Natural killer cell treated with Interleukin-12 subunit alpha and Interleukin-12 subunit beta and Interleukin-15 and Interleukin-18, amount 100 ng/mL, for 72 hours (primary cell): Measurements from ENCODE around the gene PANK3. TPM values are rescaled to one million over a fixed set of nuclear protein-coding genes. Genes with fewer than 3 reads are reported as not detected.

Experiments used
- ATAC-seq, 2 donors: fragments of 150-1000 bp; cut with Tn5 transposase in 1 of 2; sonication (Bioruptor Pico), chemical (Tn5 transposase) in 1 of 2; 2 replicates each; pipeline ENCODE4 v1.10.0; 2021
- DNase-seq: peaks from one replicate; pipeline ENCODE4 v3.0.0; 2022; ENCODE audit warnings: low spot score
- H3K27ac Mint-ChIP-seq, 2 donors: 1 replicate in 1 of 2; 2 replicates in 1 of 2; pipeline ENCODE4 v1.8.0; 2022; ENCODE audit warnings: mixed read lengths in 2 of 2, mild to moderate bottlenecking in 1 of 2, moderate library complexity in 1 of 2
- H3K27me3 Mint-ChIP-seq, 2 donors: 1 replicate in 1 of 2; 2 replicates in 1 of 2; pipeline ENCODE4 v1.8.0; 2022; ENCODE audit warnings: mixed read lengths in 2 of 2
- H3K36me3 Mint-ChIP-seq: one replicate; pipeline ENCODE4 v1.8.0; 2022; ENCODE audit warnings: mixed read lengths
- H3K4me1 Mint-ChIP-seq, 2 donors: 1 replicate in 1 of 2; 2 replicates in 1 of 2; pipeline ENCODE4 v1.8.0; 2022; ENCODE audit warnings: low read depth in 2 of 2, mixed read lengths in 2 of 2, mild to moderate bottlenecking in 1 of 2
- H3K4me3 Mint-ChIP-seq: one replicate; pipeline ENCODE4 v1.8.0; 2022; ENCODE audit warnings: mixed read lengths
- H3K9me3 Mint-ChIP-seq: 2 replicates; pipeline ENCODE4 v1.8.0; 2022; ENCODE audit warnings: mixed read lengths
- total RNA-seq, 2 donors: library from RNA; stranded (reverse); gene quantifications; one replicate each; pipeline ENCODE4 v1.2.3, GENCODE V29; 2022

The PANK3 gene
- total RNA-seq, 2 donors from 2014 or later, result 71.1 to 75.2 TPM

DNA sequence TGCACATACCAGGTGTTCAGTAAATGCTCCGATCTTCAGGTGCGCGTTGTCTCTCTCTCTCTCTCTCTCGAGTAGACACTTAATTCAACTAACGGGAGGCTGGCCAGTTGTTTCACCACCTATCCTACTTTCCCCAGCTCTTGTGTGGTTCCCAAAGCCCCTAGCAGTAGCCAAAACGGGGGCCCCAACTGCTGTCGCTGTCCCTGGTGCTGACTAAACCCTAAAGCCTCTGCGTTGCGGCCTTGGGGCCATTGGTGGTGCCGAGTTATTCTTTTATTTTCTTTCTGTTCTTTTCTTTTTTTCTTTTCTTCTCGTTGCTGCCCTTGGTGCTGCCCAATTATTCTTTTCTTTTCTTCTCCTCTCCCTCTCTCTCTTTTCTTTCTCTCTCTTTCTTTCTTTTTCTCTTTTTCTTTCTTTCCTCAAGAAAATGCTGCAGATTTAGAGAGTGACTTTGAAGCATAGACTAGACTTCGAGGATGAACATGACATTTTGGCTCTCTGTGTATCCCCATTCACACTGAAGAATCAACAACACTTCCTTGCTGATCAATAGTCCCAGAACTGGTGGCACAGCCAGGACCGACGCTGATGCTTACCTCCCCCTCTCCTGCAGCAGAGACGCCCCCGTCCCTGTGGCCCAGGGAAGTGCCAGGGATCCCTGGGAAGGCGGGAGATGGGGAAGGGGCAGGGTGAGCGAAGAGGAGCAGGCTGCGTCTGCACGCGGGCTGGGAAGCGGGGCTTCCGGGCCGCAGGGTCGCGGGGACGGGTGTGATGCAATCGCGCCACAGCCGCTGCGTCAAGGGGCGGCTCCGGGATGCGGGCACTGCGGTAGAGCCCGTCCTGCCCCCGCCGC lies 50.4 kb downstream of the PANK3 start, which contains the start of gene FBLL1:
Gene FBLL1 (plus strand): TSS at position 785 of the 853 bp plus-strand sequence. CDS start 200 bp downstream, outside the sequence.
- peaks cover 6 to 10% of the 10 kb centered on the region in 2 donors for H3K4me1 Mint-ChIP-seq
- no peak for DNase-seq
- peaks cover 6% of the 10 kb centered on the region for H3K36me3 Mint-ChIP-seq
- H3K9me3 Mint-ChIP-seq, result peaks cover 4% of the 10 kb centered on the region
- no peak within 1 kb of the TSS for H3K27ac Mint-ChIP-seq
- peak in 1 of 2 donors; percentile 31 for ATAC-seq
- peaks cover 20 to 26% of the 10 kb centered on the region in 2 donors for H3K27me3 Mint-ChIP-seq
- peak within 1 kb of the TSS; percentile 68 for H3K4me3 Mint-ChIP-seq

DNA sequence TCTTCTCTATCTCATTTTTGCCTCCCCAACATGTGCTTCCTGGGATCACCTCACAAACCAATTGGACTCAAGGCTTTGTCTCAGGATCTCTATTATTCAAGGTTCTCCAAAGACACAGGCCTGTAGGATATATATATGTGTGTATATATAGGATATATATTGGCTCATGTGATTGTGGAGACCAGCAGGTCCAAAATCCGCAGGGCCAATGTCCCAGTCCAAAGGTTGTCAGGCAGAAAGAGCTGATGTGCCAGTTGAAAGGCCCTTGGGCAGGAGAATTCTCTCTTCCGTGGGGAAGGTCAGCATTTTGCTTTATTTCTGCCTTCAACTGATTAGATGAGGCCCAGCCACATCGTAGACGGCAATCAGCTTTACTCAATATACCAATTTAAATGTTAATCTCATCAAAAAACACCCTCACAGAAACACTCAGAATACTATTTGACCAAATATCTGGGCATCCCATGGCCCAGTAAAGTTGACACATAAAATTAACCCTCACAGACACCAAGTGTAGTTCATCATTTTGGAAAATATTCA lies 51.3 kb downstream of the PANK3 start:
- Mint-ChIP-seq H3K4me3 (no peak overlapping the region), H3K4me1 (peaks cover 6 to 10% of the 10 kb centered on the region in 2 donors)

DNA sequence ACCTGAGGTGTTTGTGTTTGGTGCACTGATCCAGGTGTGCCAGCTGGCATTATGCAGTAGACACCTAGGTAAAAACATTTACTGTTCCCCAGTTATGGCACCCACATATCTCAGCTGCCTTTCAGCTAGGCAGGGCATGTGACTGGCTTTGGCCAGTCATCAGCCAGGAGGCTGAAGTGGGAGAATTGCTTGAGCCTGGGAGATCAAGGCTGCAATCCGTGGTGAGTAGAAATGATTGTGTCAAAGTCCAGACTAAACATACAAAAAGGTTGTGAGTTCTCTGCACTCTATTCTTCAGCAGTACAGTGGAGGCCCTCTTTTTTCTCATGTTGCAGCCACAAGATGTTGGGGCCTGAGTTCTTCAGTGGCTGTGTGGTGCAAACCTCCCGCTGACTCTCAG lies 53.3 kb downstream of the PANK3 start:
- ATAC-seq, result no peak
- peaks cover 6% of the 10 kb centered on the region for H3K36me3 Mint-ChIP-seq
- peaks cover 6 to 10% of the 10 kb centered on the region in 2 donors for H3K4me1 Mint-ChIP-seq
- peaks cover 16 to 25% of the 10 kb centered on the region in 2 donors for H3K27me3 Mint-ChIP-seq
- no peak overlapping the region for H3K4me3 Mint-ChIP-seq
- H3K9me3 Mint-ChIP-seq, result peaks cover 4% of the 10 kb centered on the region
- no peak overlapping the region for H3K27ac Mint-ChIP-seq
- DNase-seq, result no peak

More for the DNA sequence above, 51.3 kb downstream of the PANK3 start:
- no peak for DNase-seq
- Mint-ChIP-seq H3K27ac (no peak overlapping the region), H3K9me3 (peaks cover 4% of the 10 kb centered on the region), H3K36me3 (peaks cover 6% of the 10 kb centered on the region), H3K27me3 (peaks cover 19 to 26% of the 10 kb centered on the region in 2 donors)
- ATAC-seq, result no peak

DNA sequence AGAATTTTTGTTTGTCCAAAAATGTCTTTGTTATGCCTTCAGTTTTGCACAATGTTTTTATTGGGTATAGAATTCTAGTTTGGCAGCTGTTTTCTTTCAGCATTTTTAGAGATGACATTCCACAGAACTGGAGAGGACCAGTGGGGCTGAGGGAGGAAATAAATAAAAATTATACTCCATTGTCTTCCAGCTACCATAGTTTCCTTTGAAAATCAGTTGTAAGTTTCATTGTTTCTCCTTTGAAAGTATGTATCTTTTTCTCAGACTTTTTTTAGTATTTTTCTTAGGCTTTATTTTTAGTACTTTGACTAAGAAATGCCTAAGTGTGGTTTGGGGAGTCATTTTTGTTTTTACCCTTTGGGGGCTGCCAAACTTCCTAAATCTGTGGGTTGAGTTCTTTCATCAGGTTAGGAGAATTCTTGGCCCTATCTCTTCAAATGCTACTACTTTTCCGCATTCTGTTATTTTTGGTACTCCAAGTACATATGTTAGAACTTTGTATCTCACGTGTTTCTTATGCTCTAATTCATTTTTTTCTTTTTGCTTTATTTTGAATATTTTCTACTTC lies 65.2 kb downstream of the PANK3 start:
- H3K4me1 Mint-ChIP-seq, result no peaks in the 10 kb centered on the region
- DNase-seq (no peak), ATAC-seq (no peak)
- no peaks in the 10 kb centered on the region for H3K27me3 Mint-ChIP-seq
- no peak overlapping the region for H3K27ac Mint-ChIP-seq
- H3K4me3 Mint-ChIP-seq, result no peak overlapping the region
- peaks cover 72% of the 10 kb centered on the region for H3K36me3 Mint-ChIP-seq
- no peaks in the 10 kb centered on the region for H3K9me3 Mint-ChIP-seq

DNA sequence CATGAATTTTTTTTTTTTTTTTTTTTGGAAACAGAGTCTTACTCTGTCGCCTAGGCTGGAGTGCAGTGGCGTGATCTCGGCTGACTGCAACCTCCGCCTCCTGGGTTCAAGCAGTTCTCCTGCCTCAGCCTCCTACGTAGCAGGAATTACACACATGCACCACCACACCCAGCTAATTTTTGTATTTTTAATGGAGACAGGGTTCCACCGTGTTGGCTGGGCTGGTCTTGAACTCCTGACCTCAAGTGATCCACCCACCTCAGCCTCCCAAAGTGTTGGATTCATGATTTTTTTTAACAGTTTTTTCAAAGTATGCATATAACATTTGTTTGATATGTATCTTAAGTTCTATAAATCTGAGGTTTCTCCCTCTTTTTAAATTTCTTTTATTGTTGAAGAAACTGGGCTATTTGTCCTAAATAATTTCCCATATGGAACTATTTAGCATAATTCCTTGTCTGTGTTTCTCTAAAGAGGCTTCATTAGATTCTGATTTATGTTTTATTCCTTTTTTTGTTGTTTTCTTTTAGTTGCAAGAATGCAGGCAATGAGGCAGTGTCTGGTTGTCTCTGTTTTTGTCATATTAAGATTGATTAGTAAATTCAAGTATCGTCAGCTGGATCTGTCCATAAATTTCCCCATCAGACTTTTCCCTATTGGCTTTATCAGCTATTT lies 76.5 kb downstream of the PANK3 start:
- Mint-ChIP-seq H3K36me3 (peaks cover 27% of the 10 kb centered on the region), H3K4me1 (no peaks in the 10 kb centered on the region), H3K9me3 (no peaks in the 10 kb centered on the region), H3K27me3 (no peaks in the 10 kb centered on the region), H3K27ac (no peak overlapping the region), H3K4me3 (no peak overlapping the region)
- no peak for ATAC-seq
- no peak for DNase-seq

Other genes starting within 250 kb of the PANK3 start
- 10 to 100 TPM; 84.9 to 88.6 TPM for gene RARS1, start 92.9 kb downstream of the PANK3 start, total RNA-seq
- gene FBLL1, start 50.1 kb downstream of the PANK3 start, total RNA-seq, result under 1 TPM; 0.24 to 0.28 TPM